Calu3 (cell line): ENCODE measurements around the gene GRSF1. TPM values are rescaled to one million over a fixed set of nuclear protein-coding genes. Genes with fewer than 3 reads are reported as not detected.

Source experiments
- BruUV-seq: library from RNA; stranded (reverse); fragments of 400-500 nt; replicated peaks from 2 replicates; lab custom pipeline; 2021; lab: Mats Ljungman, UMichigan
- CTCF ChIA-PET: fragments of 300-600 bp; sonication (Branson Sonifier 250); formaldehyde crosslinking; loops from one replicate; lab custom pipeline; 2022; ENCODE audit warnings: antibody characterized with exemption; lab: Charles Lee
- DNase-seq: peaks from one replicate; pipeline ENCODE4 v3.0.0; 2022
- H3K27ac Mint-ChIP-seq: one replicate; pipeline ENCODE4 v1.8.0; 2022; ENCODE audit warnings: mixed read lengths; ENCODE audit not compliant: unreplicated experiment
- H3K27me3 Mint-ChIP-seq: one replicate; pipeline ENCODE4 v1.8.0; 2022; ENCODE audit warnings: mixed read lengths; ENCODE audit not compliant: unreplicated experiment
- H3K36me3 Mint-ChIP-seq: one replicate; pipeline ENCODE4 v1.8.0; 2022; ENCODE audit warnings: mild to moderate bottlenecking, moderate library complexity, mixed read lengths; ENCODE audit not compliant: insufficient read depth, unreplicated experiment
- H3K4me1 Mint-ChIP-seq: one replicate; pipeline ENCODE4 v1.8.0; 2022; ENCODE audit warnings: mild to moderate bottlenecking, low read depth, mixed read lengths; ENCODE audit not compliant: unreplicated experiment
- H3K4me3 Mint-ChIP-seq: one replicate; pipeline ENCODE4 v1.8.0; 2022; ENCODE audit warnings: mild to moderate bottlenecking, low read depth, moderate library complexity, mixed read lengths; ENCODE audit not compliant: unreplicated experiment
- H3K9me3 Mint-ChIP-seq: one replicate; pipeline ENCODE4 v1.8.0; 2022; ENCODE audit warnings: low read depth, mixed read lengths; ENCODE audit not compliant: unreplicated experiment
- CTCF ChIP-seq: fragments of 200-600 bp; IDR thresholded peaks from one replicate; pipeline ENCODE4 v1.8.0; 2022; ENCODE audit warnings: antibody characterized with exemption; ENCODE audit not compliant: unreplicated experiment
- intact Hi-C: fragments of 100-400 bp; cut with micrococcal nuclease; formaldehyde crosslinking; loops from one replicate; pipeline ENCODE4 v1.10.0; 2022; ENCODE audit not compliant: unreplicated experiment
- total RNA-seq: library from RNA; stranded (reverse); gene quantifications from 2 replicates; pipeline ENCODE4 v1.2.3, GENCODE V29; 2022

GRSF1 gene
- total RNA-seq, 1 experiment from 2014 or later: 68.7 TPM

- BruUV-seq: no TSS peak
- Mint-ChIP-seq H3K4me3 (no peak overlapping the region), H3K27ac (no peak overlapping the region), H3K27me3 (no peaks in the 10 kb centered on the region), H3K9me3 (no peaks in the 10 kb centered on the region), H3K36me3 (no peaks in the 10 kb centered on the region), H3K4me1 (no peaks in the 10 kb centered on the region)
- DNase-seq: no peak
- TF ChIP-seq CTCF: no peak
- CTCF ChIA-PET: no interaction called here
- intact Hi-C loops: no loop called here
Measured at GRCh38 chr4:70788733-70789132, 51.0 kb downstream of the GRSF1 start.

- Mint-ChIP-seq H3K36me3 (no peaks in the 10 kb centered on the region), H3K9me3 (no peaks in the 10 kb centered on the region), H3K27me3 (no peaks in the 10 kb centered on the region), H3K27ac (no peak overlapping the region), H3K4me1 (no peaks in the 10 kb centered on the region), H3K4me3 (no peak overlapping the region)
- CTCF ChIA-PET: no interaction called here
- no peak for TF ChIP-seq CTCF
- no peak for DNase-seq
- intact Hi-C loops: no loop called here
- BruUV-seq: no TSS peak
Measured at GRCh38 chr4:70787496-70787895, 52.2 kb downstream of the GRSF1 start.

GRCh38 chr4:70783096-70783495, 56.6 kb downstream of the GRSF1 start:
- H3K27me3 Mint-ChIP-seq: no peaks in the 10 kb centered on the region

GRCh38 chr4:70778888-70779422, 60.7 kb downstream of the GRSF1 start:
- DNase-seq: no peak
- H3K4me1 Mint-ChIP-seq: no peaks in the 10 kb centered on the region
- intact Hi-C loops: no loop called here
- H3K4me3 Mint-ChIP-seq: no peak overlapping the region
- TF ChIP-seq CTCF: no peak
- no TSS peak for BruUV-seq
- CTCF ChIA-PET: no interaction called here
- H3K27me3 Mint-ChIP-seq: no peaks in the 10 kb centered on the region
- no peak overlapping the region for H3K27ac Mint-ChIP-seq
- no peaks in the 10 kb centered on the region for H3K9me3 Mint-ChIP-seq
- no peaks in the 10 kb centered on the region for H3K36me3 Mint-ChIP-seq

More at GRCh38 chr4:70783096-70783495, 56.6 kb downstream of the GRSF1 start:
- Mint-ChIP-seq H3K27ac (no peak overlapping the region), H3K4me3 (no peak overlapping the region), H3K9me3 (no peaks in the 10 kb centered on the region), H3K36me3 (no peaks in the 10 kb centered on the region), H3K4me1 (no peaks in the 10 kb centered on the region)
- no peak for TF ChIP-seq CTCF
- CTCF ChIA-PET: no interaction called here
- no TSS peak for BruUV-seq
- intact Hi-C loops: no loop called here
- DNase-seq: no peak
